NCI-H2171 treated with DMSO at 0.1 percent for 48 hours (cell line): ENCODE measurements around the gene ANKS1B.

Experiments
- DNase-seq: peaks from one replicate; lab custom pipeline; 2025; lab: John Stamatoyannopoulos, UW

The ANKS1B gene

GRCh38 chr12:99573980-99574379 is 410.8 kb downstream of the ANKS1B start:
- no peak for DNase-seq

DNA sequence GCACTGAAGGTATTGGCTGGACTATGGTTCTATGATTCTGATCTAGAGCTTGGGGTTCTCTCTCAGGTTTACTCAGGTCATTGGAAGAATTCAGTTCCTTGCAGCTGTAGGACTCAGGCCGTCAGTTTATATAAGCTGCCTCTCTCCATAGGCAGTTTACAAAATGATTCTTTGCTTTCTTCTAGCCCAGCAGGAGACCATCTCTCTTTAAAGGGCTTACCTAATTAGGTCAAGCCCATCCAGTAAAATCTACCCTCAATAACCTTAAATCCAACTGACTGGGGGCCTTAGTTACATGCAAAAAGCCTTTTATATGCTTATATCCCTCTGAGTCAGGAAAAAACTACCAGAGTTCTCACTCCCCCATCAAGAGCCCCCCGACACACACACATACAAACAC is 417.7 kb downstream of the ANKS1B start:
- DNase-seq: no peak

- DNase-seq: no peak
These were observed 426.6 kb downstream of the ANKS1B start for GRCh38 chr12:99558109-99558508.

DNA sequence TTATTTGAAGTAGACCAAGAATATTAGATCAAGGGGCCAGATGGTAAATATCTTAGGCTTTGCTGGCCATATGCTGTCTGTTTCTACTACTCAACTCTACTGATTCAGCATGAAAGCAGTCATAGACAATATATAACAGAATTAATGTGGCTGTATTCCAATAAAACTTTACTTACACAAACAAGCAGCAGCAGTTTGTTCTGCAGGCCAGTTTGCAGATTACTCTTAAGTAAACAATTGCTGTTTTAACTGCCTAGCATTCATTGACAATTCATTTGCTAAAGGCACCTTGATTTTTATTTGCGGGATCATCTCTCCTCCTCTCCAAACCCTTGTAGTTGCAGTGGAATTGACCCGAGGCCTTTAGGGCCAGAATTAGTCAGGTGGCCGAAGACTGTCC is 431.3 kb downstream of the ANKS1B start:
- peak; percentile 72 for DNase-seq

DNA sequence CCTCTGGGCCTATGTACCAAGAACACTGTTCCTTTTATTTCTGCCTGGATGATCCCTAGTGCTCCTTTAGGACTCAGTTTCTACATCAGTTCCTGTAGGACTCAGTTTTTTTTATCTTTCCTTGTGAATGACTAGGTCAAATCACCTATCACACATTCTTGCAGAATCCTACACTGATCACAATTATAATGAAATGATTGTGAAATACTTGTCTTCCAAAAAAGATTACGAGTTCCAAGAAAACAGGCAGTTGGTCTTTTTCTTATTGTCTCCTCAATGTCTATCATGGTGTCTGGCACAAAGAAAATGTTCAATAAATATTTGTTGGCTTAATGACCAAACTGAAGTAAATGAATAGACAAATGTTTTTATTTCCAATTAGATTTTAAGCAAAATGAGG is 432.7 kb downstream of the ANKS1B start:
- no peak for DNase-seq

- DNase-seq: no peak
These were observed 435.1 kb downstream of the ANKS1B start for GRCh38 chr12:99549651-99550050.

- no peak for DNase-seq
These were observed 435.5 kb downstream of the ANKS1B start for GRCh38 chr12:99549196-99549595.

DNA sequence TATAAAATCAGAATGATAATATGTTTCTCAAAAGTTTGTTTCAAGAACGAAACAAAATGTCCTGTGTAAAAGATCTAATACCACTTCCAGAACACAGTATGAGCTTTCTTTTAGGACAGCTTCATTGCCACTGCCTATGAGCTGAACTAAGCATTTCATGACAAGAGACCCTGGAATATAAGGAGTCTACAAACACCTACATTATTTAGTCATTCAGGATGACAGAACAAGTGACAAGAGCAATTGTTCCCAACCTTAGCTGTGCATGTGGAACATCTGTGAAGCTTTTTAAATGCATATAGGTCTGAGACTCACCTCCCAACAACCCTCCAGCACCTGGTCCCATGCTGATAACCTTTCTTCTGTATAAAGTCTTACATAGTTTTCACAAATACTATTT is 440.3 kb downstream of the ANKS1B start:
- no peak for DNase-seq

DNA sequence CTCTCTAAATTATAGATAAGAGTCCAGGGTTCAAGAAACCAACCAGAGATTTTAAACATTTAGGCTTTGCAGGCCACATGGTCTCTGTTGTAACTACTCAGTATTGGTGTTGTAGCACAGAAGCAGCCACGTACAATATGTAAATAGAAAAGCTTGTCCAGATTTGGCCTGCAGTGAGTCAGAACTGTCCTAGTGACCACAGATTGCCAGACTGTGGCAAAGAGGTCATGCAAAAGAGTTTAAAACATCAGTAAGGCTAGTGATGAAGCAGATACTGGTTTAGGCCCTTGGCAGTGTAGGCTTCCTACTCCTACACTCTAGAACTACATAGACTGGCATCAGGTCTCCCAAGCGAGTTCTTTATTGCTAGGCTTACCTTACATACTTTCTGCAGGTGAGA is 454.8 kb downstream of the ANKS1B start:
- no peak for DNase-seq

DNA sequence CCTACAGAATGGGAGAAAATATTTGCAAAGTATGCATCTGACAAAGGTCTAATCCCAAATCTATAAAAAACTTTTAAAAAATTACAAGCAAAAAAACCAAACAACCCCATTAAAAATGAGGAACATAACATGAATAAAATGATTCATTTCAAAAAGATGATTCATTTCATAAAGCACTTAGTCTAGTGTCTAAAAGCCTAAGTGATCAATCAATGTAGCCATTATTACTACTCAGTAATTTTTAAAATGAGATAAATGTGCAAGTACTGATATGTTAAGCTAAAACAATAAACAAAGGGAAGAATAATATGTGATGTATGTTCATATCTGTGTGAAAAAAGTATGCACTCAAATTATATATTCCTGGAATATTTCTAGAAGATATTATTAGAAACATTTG is 456.3 kb downstream of the ANKS1B start:
- no peak for DNase-seq

- no peak for DNase-seq
These were observed 460.9 kb downstream of the ANKS1B start for GRCh38 chr12:99523853-99524252.

DNA sequence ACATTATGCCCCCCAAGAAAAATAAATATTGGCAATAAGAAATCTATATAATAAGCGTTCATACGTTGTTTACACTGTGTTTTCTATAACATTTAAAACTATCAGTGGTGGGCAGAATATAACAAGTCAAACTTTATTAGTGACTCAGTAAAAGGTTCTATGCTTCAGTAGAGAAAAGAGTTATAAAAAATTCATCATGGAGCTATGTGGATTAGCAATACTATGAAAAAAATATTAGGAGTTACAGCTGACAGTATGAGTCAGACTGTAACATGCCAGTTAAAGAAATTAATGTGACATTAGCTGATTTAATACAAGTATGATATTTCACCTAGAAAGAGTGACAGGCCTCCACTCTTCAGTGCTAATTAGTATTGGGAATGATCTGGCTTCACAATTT is 462.3 kb downstream of the ANKS1B start:
- DNase-seq: no peak

- no peak for DNase-seq
These were observed 463.1 kb downstream of the ANKS1B start for GRCh38 chr12:99521664-99522063.

- DNase-seq: no peak
These were observed 471.7 kb downstream of the ANKS1B start for GRCh38 chr12:99513066-99513465.

- DNase-seq: no peak
These were observed 478.9 kb downstream of the ANKS1B start for GRCh38 chr12:99505805-99506204.

GRCh38 chr12:99498756-99499155 is 486.0 kb downstream of the ANKS1B start:
- DNase-seq: no peak

DNA sequence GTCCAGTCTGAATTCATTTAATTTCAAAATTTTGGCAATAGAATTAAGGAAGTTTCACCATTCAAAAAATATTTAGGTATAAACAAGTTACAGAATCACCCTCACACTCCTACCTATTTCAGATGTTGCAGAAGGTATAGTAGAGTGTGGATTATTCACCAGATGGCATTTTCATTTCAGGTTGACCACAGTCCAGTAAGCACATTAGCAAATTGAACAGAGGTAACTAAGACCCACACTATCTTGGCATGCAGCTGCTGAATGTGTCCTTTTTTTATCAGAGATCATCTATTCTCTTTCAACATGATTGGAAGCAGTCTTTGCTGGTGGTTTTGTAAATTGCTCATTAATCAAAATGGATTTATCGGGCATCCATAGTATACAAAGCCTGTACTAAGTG is 488.9 kb downstream of the ANKS1B start:
- peak; percentile 76 for DNase-seq

DNA sequence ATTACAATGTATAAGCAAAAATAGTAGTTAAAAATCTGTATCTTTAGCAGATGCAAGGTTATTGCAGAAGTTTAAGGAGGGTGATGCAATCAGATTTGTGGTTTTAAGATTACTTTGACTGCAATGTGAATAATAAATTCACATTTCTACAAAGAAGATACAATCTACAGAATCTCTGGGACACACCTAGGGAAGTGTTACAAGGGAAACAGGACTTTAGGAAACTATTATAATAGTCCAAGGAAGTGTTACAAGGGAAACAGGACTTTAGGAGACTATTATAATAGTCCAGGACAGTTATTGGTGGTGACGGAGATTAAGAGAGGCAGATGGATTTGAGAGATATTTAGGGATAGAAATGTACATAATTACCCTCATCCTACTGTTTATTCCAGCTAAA is 491.5 kb downstream of the ANKS1B start:
- no peak for DNase-seq

DNA sequence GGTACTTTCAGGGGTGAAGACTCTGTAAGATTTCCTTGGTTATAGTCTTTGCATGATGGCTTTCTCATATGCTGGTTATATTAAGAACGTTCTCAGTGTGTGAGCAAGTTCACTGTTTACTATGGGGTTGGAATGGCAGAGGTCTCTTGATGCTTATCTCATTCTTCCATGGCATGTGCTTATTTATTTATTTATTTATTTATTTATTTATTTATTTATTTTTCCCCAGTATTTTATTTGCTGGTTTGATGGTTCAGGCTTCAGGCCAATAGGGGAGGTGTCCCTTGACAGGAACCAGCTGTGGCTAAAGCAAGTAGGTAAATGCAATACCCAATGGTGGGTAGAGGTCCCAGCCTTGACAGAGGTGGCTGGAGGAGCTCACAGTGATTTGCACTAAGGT is 498.5 kb downstream of the ANKS1B start:
- no peak for DNase-seq

DNA sequence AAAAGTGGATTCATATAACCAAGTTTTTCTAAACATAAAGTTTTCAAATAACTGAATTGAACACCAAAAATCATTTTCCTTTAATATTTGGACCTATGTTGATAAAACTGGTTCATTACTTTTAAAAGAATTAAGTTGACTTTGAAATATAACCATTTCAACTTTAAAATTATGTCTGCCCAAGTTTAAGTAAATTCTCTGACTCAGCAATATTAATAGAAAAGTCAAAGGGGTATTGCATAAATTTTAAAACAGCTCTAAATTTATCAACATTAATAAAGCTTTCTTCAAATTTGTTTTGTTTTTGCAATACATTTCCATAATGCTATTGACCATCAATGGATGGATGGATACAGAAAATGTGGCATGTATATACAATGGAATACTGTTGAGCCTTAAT is 505.6 kb downstream of the ANKS1B start:
- no peak for DNase-seq

- DNase-seq: peak; percentile 68
These were observed 507.8 kb downstream of the ANKS1B start for GRCh38 chr12:99476956-99477355.

DNA sequence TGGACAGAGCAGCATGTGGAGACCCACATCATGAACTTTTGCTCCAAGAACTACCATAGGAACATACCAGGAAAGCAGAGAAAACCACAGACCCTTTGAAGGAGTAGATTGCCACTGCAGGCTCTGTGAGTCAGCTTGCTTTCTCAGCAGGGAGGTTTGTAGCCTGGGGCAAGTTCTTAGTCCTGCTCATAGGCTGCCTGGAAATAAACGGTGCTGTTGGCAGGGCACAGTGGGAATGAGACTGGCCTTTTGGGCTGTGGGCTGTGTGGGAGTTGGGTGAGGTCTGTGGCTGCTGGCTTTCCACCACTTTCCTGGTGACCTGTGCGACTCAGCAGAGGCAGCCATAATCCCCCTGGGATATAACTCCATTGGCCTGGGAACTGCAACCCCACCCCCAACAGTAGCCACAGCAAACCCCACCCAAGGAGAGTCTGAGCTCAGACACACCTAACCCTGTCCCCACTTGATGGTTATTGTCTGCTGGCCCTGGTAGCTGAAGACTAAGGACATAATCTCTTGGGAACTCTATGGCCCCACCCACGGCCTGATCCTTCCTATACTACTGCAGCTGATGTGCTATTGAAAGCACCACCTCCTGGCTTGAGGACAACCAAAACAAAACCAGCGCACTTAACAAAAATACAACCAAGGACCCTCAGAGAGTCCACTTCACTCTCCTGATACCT is 529.2 kb downstream of the ANKS1B start:
- no peak for DNase-seq

GRCh38 chr12:99454539-99455172 is 530.1 kb downstream of the ANKS1B start:
- DNase-seq: no peak
